Measurements from ENCODE around the gene INHBE.
"Not testable (repeated sequence)": the region's sequence is repeated elsewhere in the genome, so short reads cannot be mapped to it uniquely, and the experiment has no call there.

- TF ChIP-seq CTCF (IDR thresholded peaks at IDR 0.05; ENCODE audit: borderline replicate concordance, extremely low read depth, low read length, poor library complexity, severe bottlenecking); EZH2 (IDR thresholded peaks at IDR 0.05; ENCODE audit: borderline replicate concordance, low read depth, low read length, severe bottlenecking): not testable (repeated sequence)
Observed at GRCh38 chr12:57502311-57502969, 47.3 kb downstream of the INHBE start.
